AG20443 (cell line): ENCODE results near the gene ZDHHC11B.
A peak's percentile ranks its signal among the peaks of the same experiment; 100 is the strongest.
"Not testable (repeated sequence)": the region's sequence is repeated elsewhere in the genome, so short reads cannot be mapped to it uniquely, and the experiment has no call there.

Source experiments
- DNase-seq: peaks from one replicate; pipeline ENCODE4 v3.0.0; 2012; ENCODE audit warnings: low spot score, mixed read lengths

ZDHHC11B gene

DNA sequence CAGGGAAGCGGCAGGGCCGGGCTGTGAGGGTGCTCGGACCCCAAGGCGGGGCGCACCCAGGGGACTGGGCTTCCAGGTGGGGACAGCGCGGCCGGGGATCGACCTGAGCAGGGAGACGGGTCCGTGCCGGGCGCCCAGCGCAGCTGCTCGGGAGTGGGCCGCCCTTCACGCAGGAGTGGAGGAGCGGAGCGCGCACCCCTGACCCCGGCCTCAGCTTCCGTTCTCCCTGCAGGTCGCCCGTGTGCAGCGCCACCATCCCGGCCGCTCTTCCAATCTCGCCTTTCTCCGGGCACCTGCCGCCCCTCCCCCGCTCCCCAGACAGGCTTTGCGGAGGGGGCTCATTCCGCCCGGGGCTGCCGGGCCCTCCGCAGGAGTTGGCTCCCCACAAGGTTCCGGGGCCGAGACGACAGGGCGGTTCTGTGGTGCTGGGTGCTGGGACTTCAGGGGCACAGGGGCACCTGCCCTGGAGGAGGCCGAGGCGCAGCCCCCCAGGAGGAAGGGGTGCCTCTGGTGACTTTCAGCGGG is 714 bp upstream of the ZDHHC11B start:
- DNase-seq = not testable (repeated sequence)

DNA sequence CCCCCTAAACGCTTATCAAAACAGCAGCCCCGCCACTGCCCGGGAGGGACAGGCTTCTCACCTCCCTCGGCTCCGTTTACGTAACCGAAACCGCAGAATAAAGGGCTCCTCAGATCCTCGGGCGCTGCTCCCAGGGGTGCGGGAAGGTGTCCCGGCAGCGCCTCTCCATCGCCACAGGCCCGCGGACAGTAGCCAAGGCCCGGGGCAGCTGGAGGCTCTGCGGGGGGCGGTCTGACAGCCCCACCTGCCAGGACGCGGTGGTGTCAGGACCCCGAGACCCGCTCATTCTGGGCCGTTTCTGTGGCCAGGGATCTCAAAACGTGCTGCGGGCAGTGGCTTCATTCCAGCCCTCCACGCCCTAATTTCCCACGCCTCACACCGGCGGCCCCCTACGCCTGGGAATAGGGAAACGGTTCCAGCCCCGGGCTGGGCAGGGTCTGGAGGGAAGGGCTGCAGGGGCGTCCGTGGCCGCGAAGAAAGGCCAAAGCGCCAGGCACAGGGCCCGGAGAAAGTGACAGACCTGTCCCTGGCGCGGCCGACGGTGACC is 575 bp downstream of the ZDHHC11B start:
- peak; percentile 13 for DNase-seq

DNA sequence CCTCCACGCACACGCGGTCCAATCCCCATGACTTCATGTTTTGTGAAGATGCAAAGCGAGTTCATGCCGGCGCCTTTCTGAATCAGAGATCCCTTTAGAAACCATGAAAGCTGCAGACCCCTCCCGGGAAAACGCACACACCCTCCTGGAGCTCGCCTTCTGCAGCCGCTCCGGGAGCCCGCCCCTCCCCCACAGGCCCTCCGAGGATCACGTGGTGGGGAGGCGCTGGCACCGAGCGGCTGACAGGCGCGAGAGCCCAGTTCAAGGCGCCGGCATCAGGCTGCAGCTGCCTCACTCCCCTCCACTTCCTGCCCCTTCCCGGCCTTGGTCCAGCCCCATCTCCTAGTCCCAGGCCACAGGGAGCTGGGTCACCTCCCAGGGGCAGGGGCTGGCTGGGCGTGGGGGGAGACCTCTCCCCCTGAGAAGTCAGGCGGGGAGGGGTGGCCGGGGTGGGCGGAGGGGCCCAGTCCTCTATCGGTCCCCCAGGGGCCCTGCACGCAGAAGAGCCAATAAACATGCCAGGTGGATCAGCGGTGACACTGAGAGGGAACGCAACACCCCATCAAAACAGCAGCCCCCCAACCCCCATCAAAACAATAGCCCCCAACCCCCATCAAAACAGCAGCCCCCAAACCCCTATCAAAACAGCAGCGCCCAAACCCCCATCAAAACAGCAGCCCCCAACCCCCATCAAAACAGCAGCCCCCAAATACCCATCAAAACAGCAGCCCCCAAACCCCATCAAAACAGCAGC is 1.3 kb downstream of the ZDHHC11B start:
- DNase-seq = not testable (repeated sequence)

DNA sequence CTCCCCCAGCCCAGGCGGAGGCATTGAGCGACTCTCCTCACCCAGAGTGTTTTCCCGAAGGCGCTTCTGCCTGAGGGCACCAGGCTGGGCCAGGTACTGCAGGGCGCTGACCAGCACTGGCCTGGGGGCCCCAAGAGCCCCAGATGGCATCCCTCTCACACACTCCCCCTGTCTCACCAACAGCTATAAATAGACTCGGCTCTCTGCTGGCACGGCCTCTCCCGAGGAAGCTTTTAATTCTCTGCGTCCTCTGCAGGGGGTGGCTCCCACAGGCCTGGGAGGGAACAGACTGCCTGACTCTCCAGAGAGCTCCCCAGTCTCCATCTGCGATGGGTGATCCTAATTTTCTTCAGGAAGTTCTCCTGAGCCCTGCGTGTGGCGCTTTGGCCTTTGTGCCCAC is 2.2 kb downstream of the ZDHHC11B start:
- not testable (repeated sequence) for DNase-seq

DNA sequence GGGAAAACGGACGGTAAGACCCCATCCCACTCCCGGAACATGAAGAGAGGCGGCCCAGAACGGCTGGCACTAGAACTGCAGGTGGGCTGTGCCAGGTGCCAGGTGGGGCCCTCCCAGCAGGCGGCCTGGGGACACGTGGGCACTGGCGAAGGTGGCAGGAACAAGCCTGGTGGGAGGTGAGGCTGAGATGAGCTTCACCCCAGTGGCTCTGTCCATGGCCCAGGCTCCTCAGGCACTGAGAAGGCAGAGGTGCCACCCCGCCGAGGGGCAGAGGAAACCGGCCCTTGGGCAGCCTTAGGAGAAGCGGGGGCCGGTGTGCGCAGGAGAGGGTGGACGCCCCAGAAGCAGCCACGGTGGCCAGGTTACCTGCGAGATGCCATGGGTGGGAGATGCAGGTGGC is 4.0 kb downstream of the ZDHHC11B start:
- DNase-seq = not testable (repeated sequence)

DNA sequence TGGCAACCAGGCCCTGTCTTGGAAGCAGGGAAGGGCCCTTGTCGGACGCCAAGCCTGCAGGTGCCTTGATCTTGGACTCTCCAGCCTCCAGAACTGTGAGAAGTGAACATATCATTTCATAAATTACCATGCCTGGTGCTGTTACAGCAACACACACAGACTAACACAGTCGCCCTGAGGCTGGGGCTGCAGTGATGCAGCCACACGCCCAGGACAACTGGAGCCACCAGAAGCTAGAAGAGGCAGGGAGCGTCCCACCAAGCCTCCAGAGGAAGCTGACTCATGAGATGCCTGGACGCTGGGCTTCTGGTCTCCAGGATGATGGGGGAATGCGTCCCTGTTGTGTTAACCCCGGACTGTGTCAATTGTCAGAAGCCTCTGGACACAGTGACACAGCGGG is 5.6 kb downstream of the ZDHHC11B start:
- not testable (repeated sequence) for DNase-seq

DNA sequence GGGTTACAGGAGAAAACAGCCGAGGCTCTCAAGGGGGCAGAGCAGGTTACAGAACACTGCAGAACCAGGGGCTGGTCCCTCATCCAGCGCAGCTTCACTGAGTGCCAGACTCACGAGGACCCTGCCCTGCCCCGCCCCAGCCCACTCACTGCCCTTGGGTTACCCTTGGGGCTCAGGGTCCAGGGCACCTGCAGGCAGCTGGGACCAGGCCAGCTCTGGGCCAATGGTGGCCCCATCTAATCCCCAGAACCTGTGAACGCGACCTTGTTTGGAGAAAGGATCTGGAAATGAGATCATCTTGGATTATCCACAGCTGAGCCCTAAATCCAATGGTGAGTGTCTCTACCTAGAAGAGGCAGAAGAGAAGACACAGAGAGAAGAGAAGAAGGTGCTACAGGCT is 6.1 kb downstream of the ZDHHC11B start:
- not testable (repeated sequence) for DNase-seq

DNA sequence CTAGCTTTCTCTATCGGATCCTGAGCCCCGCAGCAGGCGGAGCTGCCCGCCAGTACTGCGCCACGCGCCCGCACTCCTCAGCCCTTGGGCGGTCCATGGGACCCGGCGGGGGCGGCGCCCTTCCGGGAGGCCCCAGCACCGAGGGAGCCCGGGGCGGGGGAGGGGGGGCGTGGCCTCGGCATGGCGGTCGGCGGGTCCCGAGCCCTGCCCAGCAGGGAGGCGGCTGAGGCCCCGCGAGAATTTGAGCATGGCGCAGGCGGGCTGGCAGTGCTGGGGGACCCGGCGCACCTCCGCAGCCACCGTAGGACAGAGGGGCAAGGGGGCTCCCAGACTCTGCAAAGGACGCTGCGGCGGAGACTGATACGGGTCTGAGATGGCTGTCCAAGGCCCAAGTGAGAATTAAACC is 6.8 kb downstream of the ZDHHC11B start:
- DNase-seq = no peak

DNA sequence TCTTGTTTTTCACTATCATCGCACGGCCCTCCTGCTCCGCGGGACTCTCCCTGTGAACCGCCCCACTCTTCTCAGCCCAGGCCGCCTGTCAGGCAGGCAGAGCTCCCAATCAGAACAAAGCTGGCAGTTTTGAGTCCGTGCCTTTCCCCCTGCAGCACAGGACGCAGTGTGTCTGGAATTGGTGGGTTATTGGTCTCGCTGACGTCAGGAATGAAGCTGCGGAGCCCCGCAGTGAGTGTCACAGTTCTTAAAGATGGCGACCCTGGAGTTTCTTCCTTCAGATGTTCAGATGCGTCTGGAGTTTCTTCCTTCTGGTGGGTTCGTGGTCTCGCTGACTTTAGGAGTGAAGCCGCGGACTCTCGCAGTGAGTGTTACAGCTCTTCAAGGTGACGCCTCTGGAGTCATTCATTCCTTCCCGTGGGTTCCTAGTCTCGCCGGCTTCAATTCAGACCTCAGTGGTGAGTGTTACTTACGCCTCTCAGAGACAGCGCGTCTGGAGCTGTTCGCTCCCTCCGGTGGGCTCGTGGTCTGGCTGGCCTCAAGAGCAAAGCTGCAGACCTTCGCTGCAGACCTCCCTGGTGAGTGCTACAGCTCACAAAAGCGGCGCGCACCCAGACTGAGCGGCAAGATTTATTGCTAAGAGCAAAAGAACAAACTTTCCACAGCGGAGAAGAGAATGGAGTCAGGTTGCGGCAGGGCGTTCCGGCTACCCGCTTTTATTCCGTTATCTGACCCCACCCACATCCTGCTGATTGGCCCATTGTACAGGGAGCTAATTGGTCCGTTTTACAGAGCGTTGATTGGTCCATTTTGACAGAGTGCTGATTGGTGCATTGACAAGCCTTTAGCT is 7.4 kb downstream of the ZDHHC11B start:
- DNase-seq = peak; percentile 18

DNA sequence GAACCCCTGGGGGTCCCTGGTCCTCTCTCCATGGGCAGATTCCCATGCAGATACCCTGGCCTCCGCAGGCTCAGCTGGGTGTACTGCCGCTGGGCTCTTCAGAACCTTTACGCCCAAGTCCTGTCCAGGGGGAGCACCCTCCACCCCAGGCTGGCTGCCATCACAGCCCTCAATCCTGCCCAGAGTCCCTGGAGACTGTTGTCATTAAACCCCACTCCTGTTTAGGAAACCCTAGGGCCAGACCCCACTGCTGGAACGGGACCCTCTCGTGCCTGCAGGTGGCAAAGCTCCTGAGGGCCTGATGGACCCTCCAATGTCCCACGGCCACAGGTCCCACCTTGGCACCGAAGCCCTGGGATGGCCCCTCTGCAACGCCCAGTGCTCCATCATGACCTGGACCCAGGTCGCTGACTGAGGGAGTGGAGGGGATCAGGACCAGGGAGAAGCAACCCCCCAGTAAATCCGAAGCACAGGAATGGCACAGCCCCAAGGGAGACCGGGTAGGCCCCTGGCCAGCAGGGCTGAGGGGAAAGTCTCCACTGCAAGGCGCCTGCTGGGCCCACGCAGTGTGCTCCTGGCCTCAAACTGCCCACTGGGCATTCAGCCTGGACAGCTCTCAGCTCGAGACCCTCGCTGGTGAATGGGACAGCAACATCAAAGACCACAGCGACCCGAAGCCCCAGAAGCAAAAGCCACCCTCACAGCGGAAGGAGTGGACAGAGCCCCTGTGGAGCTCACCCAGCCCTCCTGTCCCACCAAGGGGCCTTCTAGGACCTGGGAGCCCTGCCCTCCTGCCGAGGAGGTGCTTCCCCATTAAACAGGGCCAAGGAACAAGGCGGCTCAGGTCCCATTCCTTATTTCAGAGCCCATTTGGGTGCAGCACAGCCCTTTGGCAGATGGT is 8.3 kb downstream of the ZDHHC11B start:
- peak; percentile 13 for DNase-seq

DNA sequence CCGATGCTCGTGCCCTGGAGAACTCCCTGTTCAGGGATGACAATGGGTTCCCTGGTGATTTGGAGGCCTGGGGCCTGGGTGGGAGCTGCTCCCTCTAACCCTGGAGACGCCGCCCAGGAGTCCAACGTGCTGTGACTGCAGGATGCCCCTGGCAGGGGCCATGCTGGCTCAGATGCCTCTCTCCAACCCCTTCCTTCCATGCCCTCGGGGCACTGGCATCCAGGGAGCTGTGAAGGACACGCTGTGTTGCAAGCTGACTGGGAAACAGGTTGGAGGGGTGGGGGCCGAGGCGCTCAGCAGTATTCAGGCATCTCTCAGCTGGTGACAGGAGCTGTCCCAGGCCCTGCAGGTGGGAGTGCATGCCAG is 9.0 kb downstream of the ZDHHC11B start:
- DNase-seq = not testable (repeated sequence)

DNA sequence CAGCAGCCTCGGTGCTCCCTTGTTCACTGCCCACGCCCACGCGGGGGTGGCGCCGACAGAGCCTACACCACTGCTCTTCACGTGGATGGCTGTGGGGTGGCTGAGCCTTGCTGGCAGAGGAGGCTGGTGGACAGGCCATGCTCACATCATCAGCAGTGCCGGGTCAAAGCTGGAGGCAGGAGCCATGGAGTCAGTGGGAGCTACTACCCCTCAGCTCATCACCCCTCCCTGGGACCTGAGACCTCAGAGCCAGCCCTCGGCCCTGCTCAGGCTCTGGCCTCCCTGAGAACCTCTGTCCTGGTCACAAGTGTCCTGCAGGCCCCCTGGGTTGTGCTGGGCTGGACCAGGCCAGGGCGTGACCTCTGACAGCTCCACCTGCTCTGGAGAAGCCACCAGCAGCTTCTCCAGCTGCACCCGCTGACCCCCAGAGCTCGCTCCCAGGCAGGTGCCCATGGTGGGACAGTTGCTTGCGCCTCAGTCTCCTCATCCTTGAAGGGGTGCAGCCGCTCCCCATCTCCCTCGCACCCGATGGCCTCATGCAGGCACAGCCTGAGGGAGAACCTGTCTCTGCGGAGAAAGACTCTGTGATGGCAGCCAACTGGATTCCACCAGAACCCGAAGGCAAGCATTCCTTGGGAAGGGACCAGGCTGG is 9.5 kb downstream of the ZDHHC11B start:
- peak; percentile 7 for DNase-seq

DNA sequence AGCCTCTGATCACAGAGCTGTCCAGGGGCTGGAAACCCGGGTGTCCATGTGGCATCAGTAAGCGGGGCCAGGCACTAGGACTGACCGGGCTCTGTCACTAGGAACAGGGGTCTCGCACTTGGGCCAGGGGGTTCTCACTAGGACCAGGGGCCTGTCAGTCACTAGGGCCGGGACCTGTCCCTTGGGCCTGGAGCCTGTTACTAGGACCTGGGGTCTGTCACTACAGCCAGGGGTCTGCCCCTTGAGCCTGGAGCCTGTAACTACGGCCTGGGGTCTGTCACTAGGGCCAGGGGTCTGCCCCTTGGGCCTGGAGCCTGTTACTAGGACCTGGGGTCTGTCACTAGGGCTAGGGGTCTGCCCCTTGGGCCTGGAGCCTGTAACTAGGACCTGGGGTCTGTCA is 10.2 kb downstream of the ZDHHC11B start:
- not testable (repeated sequence) for DNase-seq

DNA sequence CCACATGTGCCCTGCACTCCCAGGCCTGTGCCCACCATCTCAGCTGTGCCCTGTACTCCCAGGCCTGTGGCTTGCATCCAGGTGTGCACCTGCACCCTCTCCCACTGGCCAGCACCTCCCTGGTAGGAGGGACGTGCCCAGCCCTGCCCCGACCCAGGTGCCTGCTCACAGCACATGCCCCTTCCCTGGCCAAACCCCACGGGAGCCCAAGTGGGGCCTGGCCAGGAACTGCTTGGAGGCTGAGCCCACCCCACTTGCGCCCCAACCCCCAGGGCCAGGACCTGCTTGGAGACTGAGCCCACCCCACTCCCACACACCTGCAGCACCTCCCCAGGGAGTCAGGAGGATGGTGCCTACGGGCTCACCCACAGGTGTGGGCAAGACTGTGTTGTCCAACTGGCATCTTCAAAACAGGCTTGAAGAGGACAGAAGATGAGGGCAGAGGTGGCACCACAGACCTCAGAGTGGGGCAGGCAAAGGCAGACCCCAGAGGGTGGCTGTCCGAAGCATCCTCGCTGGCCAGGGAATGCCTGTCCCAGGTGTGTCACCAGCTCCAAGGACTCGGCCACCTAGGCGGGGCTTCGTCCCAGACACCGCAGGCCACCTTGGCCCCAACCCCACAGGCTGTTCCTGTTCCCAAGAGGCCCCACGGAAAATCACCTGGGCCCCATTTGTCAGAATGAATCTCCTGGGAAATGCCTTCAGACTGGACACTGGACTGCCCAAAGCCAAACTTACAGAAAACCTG is 10.8 kb downstream of the ZDHHC11B start:
- peak; percentile 12 for DNase-seq

DNA sequence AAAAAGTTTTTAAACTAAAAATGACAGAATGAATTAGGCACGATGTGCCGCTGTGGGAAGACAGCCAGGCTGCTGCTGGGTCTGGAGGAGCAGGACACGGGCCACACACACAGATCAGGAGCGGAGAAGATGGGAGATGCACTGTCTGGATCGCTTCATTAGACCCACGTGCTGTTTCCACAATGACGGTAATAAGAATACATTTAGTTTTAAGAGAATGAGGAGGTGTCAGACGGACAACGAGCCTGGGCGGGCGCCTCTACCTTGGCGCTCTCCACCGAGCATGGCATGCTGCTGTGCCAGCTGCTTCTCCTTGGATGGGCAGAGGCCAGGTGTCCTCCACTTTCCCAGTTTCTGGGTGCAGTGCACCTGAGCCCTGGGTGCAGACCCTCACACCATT is 11.6 kb downstream of the ZDHHC11B start:
- DNase-seq = peak; percentile 16

DNA sequence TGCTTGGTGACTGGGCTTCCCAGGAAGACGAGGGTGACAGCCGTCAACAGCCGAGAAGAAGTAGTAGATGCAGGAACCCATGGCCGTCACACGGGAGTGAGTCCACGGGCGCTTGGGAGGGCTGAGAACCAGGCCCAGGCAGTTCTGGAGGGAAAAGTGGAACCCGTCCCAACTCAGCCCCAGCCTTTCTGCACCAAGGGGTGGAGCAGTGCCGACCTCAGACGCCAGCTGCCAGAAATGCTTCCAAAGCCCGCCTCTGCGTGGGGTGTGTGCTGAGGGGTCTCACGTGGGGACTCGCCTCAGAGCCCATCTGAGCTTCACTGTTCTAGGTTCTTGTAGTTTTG is 12.0 kb downstream of the ZDHHC11B start:
- DNase-seq = not testable (repeated sequence)

DNA sequence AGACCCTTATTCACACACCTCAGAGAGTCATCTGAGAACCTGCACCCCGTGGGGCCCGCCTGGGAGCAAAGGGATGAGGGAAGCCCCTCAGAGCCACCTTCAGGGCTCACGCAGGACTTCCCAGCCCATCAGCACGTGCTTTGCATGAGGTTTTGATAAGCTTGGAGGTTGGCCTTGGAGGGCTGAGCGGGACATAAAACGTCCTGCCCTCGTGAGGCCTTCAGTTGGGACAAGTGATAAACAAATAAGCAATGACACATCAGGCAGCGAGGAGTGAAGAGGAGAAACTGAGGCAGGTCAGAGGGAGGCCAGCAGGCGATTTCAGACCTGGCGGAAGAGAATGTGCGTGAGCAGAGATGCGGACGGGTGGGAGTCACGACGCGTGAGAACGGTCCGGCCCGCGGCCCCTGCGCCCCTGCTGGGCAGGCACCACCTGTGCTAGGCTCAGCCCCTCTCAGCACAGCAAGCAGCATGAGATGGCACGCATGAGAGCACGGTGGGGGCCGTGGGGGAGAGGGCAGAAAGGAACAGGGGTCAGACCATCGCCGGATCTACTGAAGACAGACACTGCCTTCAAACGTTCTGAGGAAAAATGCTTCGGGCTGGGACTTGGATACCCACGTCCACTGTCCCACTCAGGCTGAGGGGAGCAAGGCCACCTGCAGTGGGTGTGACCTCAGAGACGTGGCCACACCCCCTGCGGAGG is 12.5 kb downstream of the ZDHHC11B start:
- not testable (repeated sequence) for DNase-seq

DNA sequence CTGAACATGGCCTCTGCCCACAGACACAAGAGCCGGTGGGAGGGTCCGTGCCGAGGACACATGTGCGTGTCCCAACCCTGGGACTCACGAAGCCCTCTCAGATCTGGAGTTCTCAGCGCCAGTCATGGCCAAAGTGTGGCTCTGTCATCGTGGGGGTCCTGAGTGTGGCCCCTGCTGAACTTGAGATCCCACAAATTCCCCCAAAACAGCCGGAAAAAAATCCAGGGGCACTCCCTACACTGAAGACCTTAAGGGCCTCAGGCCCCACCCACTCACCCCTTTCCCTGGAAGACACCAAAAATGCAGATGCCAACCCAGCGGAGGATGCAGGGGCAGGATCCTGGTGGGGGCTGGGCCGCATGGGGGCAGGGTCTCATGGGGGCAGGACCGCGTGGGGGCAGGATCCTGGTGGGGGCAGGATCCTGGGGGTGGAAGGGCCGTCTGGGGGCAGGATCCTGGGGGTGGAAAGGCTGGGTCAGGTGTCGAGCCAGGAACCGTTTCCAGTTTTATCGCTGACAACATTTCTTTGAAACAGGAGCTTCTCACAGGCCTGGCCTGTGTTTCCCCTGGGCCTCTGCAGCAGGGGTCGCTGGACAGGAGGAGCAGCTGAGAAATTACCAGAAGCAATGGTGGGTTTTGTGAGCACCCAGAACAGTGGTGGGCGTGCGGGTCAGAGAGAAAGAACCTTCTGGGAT is 13.3 kb downstream of the ZDHHC11B start:
- not testable (repeated sequence) for DNase-seq

DNA sequence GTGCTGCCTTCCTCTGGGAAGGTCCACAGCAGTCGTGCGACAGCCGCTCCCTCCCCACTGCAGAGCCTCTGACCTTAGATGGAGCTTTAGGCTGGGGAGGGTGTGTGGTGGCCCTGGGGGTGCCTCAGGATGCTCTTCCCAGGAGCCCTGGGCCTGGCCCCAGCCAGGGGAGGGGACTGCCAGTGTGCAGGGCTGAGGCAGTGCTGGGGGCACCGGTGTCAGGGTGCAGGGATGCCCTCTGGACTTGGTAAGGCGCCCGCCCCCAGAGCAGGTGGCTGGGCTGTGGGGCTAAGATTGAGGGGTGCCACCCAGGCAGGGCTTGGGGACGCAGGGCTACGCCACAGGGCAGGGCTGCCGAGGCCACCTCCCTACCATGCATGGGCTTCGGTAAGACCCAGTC is 13.9 kb downstream of the ZDHHC11B start:
- DNase-seq = peak; percentile 11
